SK-N-SH (cell line): ENCODE measurements around the gene MAP3K7. TPM values are rescaled to one million over a fixed set of nuclear protein-coding genes. Genes with fewer than 3 reads are reported as not detected.

ENCODE experiments used
- CTCF ChIA-PET: fragments of 300-600, 350-600 bp; formaldehyde crosslinking; extraction: SDS; loops from one replicate; lab custom pipeline; 2021; lab: Yijun Ruan, JAX
- POLR2A ChIA-PET: fragments of 350-600 bp; sonication (Branson Sonifier 250); formaldehyde crosslinking; extraction: SDS; loops from one replicate; lab custom pipeline; 2020; ENCODE audit warnings: antibody characterized with exemption, inconsistent platforms; lab: Yijun Ruan, JAX
- DNase-seq: peaks from one replicate; pipeline ENCODE4 v3.0.0; 2012
- H2AFZ ChIP-seq: fragments of 200-600 bp; sonication (generic); 2 replicates; pipeline ENCODE4 v1.8.1; 2016; ENCODE audit warnings: antibody characterized with exemption, mild to moderate bottlenecking, low read depth
- H3F3A ChIP-seq: fragments of 200-600 bp; sonication (generic); replicated peaks from 2 replicates; pipeline ENCODE3; 2016; ENCODE audit warnings: antibody characterized with exemption, mild to moderate bottlenecking; ENCODE audit not compliant: insufficient read depth
- H3K27ac ChIP-seq, 2 experiments: fragments of 200-500 bp in 1 of 2; fragments of 200-600 bp in 1 of 2; sonication (Bioruptor generic) in 1 of 2; sonication (generic), shearing (Covaris generic) in 1 of 2; 2 replicates each; pipeline versions ENCODE4 v1.5.1 to v1.6.1; 2014 to 2016; ENCODE audit warnings: low read depth in 2 of 2, inconsistent platforms in 1 of 2, low read length in 1 of 2, mild to moderate bottlenecking in 1 of 2, mixed read lengths in 1 of 2
- H3K27me3 ChIP-seq: fragments of 200-600 bp; sonication (generic), shearing (Covaris generic); 2 replicates; pipeline ENCODE4 v1.6.1; 2016; ENCODE audit warnings: mixed run types; ENCODE audit not compliant: insufficient read depth
- H3K36me3 ChIP-seq, 2 experiments: fragments of 200-500 bp in 1 of 2; fragments of 200-600 bp in 1 of 2; sonication (Bioruptor generic) in 1 of 2; sonication (generic) in 1 of 2; replicated peaks in 1 of 2; 2 replicates each; pipeline versions ENCODE3 to v1.5.1; 2014 to 2016; ENCODE audit warnings: low read length in 1 of 2, mild to moderate bottlenecking in 1 of 2; ENCODE audit not compliant: insufficient read depth in 2 of 2, control insufficient read depth in 1 of 2
- H3K4me1 ChIP-seq, 2 experiments: fragments of 200-500 bp in 1 of 2; fragments of 200-600 bp in 1 of 2; sonication (Bioruptor generic) in 1 of 2; sonication (generic), shearing (Covaris generic) in 1 of 2; 2 replicates each; pipeline versions ENCODE4 v1.5.1 to v1.6.1; 2014 to 2016; ENCODE audit warnings: low read depth in 1 of 2, low read length in 1 of 2, mixed run types in 1 of 2; ENCODE audit not compliant: insufficient read depth in 2 of 2, control insufficient read depth in 1 of 2
- H3K4me2 ChIP-seq: fragments of 200-600 bp; sonication (generic), shearing (Covaris generic); 2 replicates; pipeline ENCODE4 v1.6.1; 2017; ENCODE audit warnings: mixed run types
- H3K4me3 ChIP-seq, 2 experiments: fragments of 200-500 bp in 1 of 2; fragments of 200-600 bp in 1 of 2; sonication (Bioruptor generic) in 1 of 2; sonication (generic), shearing (Covaris generic) in 1 of 2; 2 replicates each; pipeline versions ENCODE4 v1.5.1 to v1.8.1; 2014 to 2016; ENCODE audit warnings: low read depth in 2 of 2, inconsistent platforms in 1 of 2, low read length in 1 of 2, mild to moderate bottlenecking in 1 of 2, mixed read lengths in 1 of 2, moderate library complexity in 1 of 2
- H3K79me2 ChIP-seq: fragments of 200-600 bp; sonication (generic); 2 replicates; pipeline ENCODE4 v1.8.1; 2017; ENCODE audit warnings: mild to moderate bottlenecking; ENCODE audit not compliant: insufficient read depth
- H3K9ac ChIP-seq: fragments of 200-600 bp; sonication (generic); 2 replicates; pipeline ENCODE4 v1.6.1; 2017; ENCODE audit warnings: mixed run types
- H3K9me2 ChIP-seq: fragments of 200-600 bp; sonication (generic); 2 replicates; pipeline ENCODE4 v1.6.1; 2017; ENCODE audit warnings: mixed run types
- H3K9me3 ChIP-seq: fragments of 200-600 bp; sonication (generic); 2 replicates; pipeline ENCODE4 v1.6.1; 2017; ENCODE audit warnings: mixed run types, mild to moderate bottlenecking, moderate library complexity
- H4K20me1 ChIP-seq: fragments of 200-600 bp; sonication (generic); 2 replicates; pipeline ENCODE4 v1.6.1; 2017; ENCODE audit warnings: mild to moderate bottlenecking, mixed run types; ENCODE audit not compliant: insufficient read depth
- FOXJ3 ChIP-seq: sonication (generic); formaldehyde crosslinking; IDR thresholded peaks from 2 replicates; pipeline ENCODE4 v1.5.1; 2020; ENCODE audit warnings: mild to moderate bottlenecking, missing genetic modification reagents
- FOXM1 ChIP-seq: IDR thresholded peaks from 2 replicates; pipeline ENCODE4 v1.4.0; 2012; ENCODE audit warnings: low read depth, mild to moderate bottlenecking
- GABPA ChIP-seq: IDR thresholded peaks from 2 replicates; pipeline ENCODE4 v1.4.0; 2012; ENCODE audit warnings: low read depth, mild to moderate bottlenecking
- MAX ChIP-seq: IDR thresholded peaks from 2 replicates; pipeline ENCODE4 v1.4.0; 2012; ENCODE audit warnings: low read depth
- RCOR1 ChIP-seq: fragments of 150-350 bp; IDR thresholded peaks from 2 replicates; pipeline ENCODE4 v1.6.1; 2017; ENCODE audit warnings: antibody characterized with exemption, low read length
- RXRA ChIP-seq: IDR thresholded peaks from 2 replicates; pipeline ENCODE4 v1.4.0; 2012; ENCODE audit warnings: low read depth, mild to moderate bottlenecking, borderline replicate concordance
- SIN3A ChIP-seq: IDR thresholded peaks from 2 replicates; pipeline ENCODE4 v1.6.1; 2012; ENCODE audit warnings: low read depth, mild to moderate bottlenecking, low read length, moderate library complexity, borderline replicate concordance
- TCF12 ChIP-seq: IDR thresholded peaks from 2 replicates; pipeline ENCODE4 v1.4.0; 2012
- TEAD4 ChIP-seq: IDR thresholded peaks from 2 replicates; pipeline ENCODE4 v1.4.0; 2012; ENCODE audit warnings: mild to moderate bottlenecking, borderline replicate concordance; ENCODE audit not compliant: insufficient read depth
- USF1 ChIP-seq: IDR thresholded peaks from 2 replicates; pipeline ENCODE4 v1.4.0; 2012; ENCODE audit warnings: low read depth, borderline replicate concordance
- YY1 ChIP-seq: IDR thresholded peaks from 2 replicates; pipeline ENCODE4 v1.4.0; 2012; ENCODE audit warnings: low read depth, mild to moderate bottlenecking
- ZBTB33 ChIP-seq: IDR thresholded peaks from 2 replicates; pipeline ENCODE4 v1.4.0; 2012; ENCODE audit warnings: low read depth, borderline replicate concordance
- WGBS: methylation state at CpG from one replicate; pipeline ENCODE4 v1.1.6; 2017; ENCODE audit warnings: low lambda C conversion rate; 5-methylcytosine and 5-hydroxymethylcytosine counted together
- polyA plus RNA-seq, 3 experiments: library from polyadenylated mRNA; depleted of rRNA; stranded (reverse); fragments of >200 nt; gene quantifications; 2 replicates each; pipeline ENCODE4 v1.2.3, GENCODE V29; 2012
- TF ChIP-seq, protein P1 (sequence below): fragments of 150-350 bp; IDR thresholded peaks from 2 replicates; pipeline ENCODE4 v1.6.1; 2016; ENCODE audit warnings: mild to moderate bottlenecking, low read depth, low read length
- TF ChIP-seq, protein P2 (sequence below): IDR thresholded peaks from 2 replicates; pipeline ENCODE4 v1.6.1; 2012; ENCODE audit warnings: mild to moderate bottlenecking, low read depth, low read length, moderate library complexity

The MAP3K7 gene
- polyA plus RNA-seq, 1 of the 3 experiments (the other 2 are of a cell fraction), result 21.1 TPM

DNA sequence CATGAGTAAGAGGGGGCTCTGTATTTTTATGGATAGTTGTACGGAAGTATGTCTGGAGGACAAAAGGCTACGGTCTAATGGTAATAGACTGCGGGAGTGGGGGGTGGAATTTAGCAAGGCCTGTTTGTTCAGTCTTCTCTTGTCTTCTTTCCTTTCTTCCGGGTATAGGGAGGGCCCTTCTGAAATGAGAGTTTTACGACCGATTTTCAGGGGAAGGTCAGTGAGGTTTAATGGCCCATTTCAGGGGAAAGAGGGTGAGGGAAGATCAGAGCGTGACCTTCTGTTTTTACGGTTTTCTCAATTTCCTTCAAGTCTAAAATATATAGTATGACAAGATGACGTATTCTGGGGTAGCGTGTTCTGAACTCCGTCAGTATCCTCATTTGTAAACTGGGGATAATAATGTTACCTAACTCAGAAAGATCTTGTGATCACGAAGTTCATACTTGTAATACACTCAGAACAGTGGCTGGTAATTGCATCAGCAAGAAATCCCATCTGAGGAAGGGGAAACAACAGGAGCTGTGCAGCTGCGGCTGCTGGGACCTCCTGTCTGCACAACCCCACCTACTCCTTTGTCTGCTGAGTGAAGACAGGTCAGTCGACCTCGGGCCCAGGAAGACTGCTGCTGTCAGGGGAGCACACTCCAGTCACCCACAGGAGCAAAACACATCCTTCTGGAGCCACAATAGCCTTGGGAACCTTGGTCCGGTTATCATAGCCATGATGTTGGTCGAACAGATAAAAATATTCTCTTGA lies 90.4 kb downstream of the MAP3K7 start (continued):
- TF ChIP-seq ZBTB33 (no peak), GABPA (no peak)

DNA sequence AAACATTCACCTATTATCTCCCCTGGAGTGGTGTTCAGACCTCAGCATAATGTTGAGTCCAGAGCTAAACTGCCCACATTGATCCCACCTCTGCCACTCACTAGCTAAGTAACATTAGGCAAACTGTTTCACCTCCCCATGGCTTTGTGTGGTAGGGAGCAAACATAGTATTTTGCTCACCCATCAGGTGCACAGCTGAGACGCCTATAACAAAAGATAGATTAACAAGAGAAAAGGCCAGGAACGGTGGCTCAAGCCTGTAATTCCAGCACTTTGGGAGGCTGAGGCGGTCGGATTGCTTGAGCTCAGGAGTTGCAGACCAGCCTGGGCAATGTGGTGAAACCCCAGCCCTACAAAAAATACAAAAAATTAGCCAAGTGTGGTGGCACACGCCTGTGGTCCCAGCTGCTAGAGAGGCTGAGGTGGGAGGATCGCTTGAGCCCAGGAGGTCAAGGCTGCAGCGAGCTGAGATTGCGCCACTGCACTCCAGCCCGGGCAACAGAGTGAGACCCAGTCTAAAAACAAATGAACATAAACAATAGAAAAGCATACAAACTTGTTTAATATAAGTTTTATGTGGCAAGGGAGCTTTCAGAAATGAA lies 91.6 kb downstream of the MAP3K7 start:
- H3F3A ChIP-seq, result no peaks in the 10 kb centered on the region
- H4K20me1 ChIP-seq, result no peaks in the 10 kb centered on the region
- ChIA-PET POLR2A (interaction anchor here (1.0 kb wide), 1 partner anchor 559 kb away, joined by 3 read pairs; no protein-coding TSS in a partner anchor), CTCF (interaction anchor here (0.7 to 1.0 kb wide), 2 partner anchors 16 to 555 kb away, joined by 3 read pairs; no protein-coding TSS in a partner anchor)
- no peak overlapping the region for H3K4me3 ChIP-seq
- DNase-seq, result no peak
- no peak overlapping the region for H3K27ac ChIP-seq
- H3K27me3 ChIP-seq, result no peaks in the 10 kb centered on the region; the same call in 1 of the 2 replicates
- no peaks in the 10 kb centered on the region for H3K36me3 ChIP-seq
- no peaks in the 10 kb centered on the region for H3K9me2 ChIP-seq
- no peak overlapping the region for H3K9ac ChIP-seq
- no peaks in the 10 kb centered on the region for H3K9me3 ChIP-seq
- no peak overlapping the region for H2AFZ ChIP-seq
- H3K79me2 ChIP-seq, result no peaks in the 10 kb centered on the region
- no peak overlapping the region for H3K4me2 ChIP-seq
- 87% methylated on average over 9 of the region's 9 CpGs for WGBS
- TF ChIP-seq SIN3A (no peak), YY1 (no peak), RXRA (no peak), TEAD4 (no peak), FOXJ3 (CRISPR knock-in tag) (no peak), USF1 (no peak), TCF12 (no peak), MAX (no peak), RCOR1 (no peak), FOXM1 (no peak)
- TF ChIP-seq, protein P1, sequence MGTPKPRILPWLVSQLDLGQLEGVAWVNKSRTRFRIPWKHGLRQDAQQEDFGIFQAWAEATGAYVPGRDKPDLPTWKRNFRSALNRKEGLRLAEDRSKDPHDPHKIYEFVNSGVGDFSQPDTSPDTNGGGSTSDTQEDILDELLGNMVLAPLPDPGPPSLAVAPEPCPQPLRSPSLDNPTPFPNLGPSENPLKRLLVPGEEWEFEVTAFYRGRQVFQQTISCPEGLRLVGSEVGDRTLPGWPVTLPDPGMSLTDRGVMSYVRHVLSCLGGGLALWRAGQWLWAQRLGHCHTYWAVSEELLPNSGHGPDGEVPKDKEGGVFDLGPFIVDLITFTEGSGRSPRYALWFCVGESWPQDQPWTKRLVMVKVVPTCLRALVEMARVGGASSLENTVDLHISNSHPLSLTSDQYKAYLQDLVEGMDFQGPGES, result no peak
- TF ChIP-seq, protein P2, sequence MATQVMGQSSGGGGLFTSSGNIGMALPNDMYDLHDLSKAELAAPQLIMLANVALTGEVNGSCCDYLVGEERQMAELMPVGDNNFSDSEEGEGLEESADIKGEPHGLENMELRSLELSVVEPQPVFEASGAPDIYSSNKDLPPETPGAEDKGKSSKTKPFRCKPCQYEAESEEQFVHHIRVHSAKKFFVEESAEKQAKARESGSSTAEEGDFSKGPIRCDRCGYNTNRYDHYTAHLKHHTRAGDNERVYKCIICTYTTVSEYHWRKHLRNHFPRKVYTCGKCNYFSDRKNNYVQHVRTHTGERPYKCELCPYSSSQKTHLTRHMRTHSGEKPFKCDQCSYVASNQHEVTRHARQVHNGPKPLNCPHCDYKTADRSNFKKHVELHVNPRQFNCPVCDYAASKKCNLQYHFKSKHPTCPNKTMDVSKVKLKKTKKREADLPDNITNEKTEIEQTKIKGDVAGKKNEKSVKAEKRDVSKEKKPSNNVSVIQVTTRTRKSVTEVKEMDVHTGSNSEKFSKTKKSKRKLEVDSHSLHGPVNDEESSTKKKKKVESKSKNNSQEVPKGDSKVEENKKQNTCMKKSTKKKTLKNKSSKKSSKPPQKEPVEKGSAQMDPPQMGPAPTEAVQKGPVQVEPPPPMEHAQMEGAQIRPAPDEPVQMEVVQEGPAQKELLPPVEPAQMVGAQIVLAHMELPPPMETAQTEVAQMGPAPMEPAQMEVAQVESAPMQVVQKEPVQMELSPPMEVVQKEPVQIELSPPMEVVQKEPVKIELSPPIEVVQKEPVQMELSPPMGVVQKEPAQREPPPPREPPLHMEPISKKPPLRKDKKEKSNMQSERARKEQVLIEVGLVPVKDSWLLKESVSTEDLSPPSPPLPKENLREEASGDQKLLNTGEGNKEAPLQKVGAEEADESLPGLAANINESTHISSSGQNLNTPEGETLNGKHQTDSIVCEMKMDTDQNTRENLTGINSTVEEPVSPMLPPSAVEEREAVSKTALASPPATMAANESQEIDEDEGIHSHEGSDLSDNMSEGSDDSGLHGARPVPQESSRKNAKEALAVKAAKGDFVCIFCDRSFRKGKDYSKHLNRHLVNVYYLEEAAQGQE, result no peak
- H3K4me1 ChIP-seq, result no peaks in the 10 kb centered on the region
